NCI-H128 (cell line): Measurements from ENCODE around the gene SNAPC3.
A peak's percentile ranks its signal among the peaks of the same experiment; 100 is the strongest.

ENCODE experiments used
- DNase-seq: peaks from one replicate; lab custom pipeline; 2025; ENCODE audit not compliant: unreplicated experiment; lab: John Stamatoyannopoulos, UW

SNAPC3 gene

GRCh38 chr9:15491950-15492349 is 69.3 kb downstream of the SNAPC3 start:
- DNase-seq: no peak

- DNase-seq: no peak
Observed at GRCh38 chr9:15492485-15493150, 69.9 kb downstream of the SNAPC3 start.

- no peak for DNase-seq
Observed at GRCh38 chr9:15498246-15498995, 75.7 kb downstream of the SNAPC3 start.

GRCh38 chr9:15499139-15499538 is 76.5 kb downstream of the SNAPC3 start:
- DNase-seq: no peak

- DNase-seq: no peak
Observed at GRCh38 chr9:15501179-15501578, 78.5 kb downstream of the SNAPC3 start.

- DNase-seq: no peak
Observed at GRCh38 chr9:15501803-15502202, 79.1 kb downstream of the SNAPC3 start.

GRCh38 chr9:15505921-15506320 is 83.2 kb downstream of the SNAPC3 start:
- DNase-seq: no peak

- no peak for DNase-seq
Observed at GRCh38 chr9:15509931-15510788, 87.5 kb downstream of the SNAPC3 start.

- peak; percentile 85 for DNase-seq
Observed at GRCh38 chr9:15510789-15511575, 88.3 kb downstream of the SNAPC3 start, which contains the start of gene PSIP1. PSIP1 (minus strand) TSS chr9:15510970; CDS start chr9:15510188, 782 bp downstream.
